AG04449 (cell line): Measurements from ENCODE around the gene DHX58.
A peak's percentile ranks its signal among the peaks of the same experiment; 100 is the strongest.

Source experiments
- CTCF ChIA-PET: fragments of 350-600 bp; formaldehyde crosslinking; extraction: SDS; loops from one replicate; lab custom pipeline; 2021; ENCODE audit warnings: antibody characterized with exemption; lab: Yijun Ruan, JAX
- POLR2A ChIA-PET: fragments of 400-600, 350-600 bp; formaldehyde crosslinking; extraction: SDS; loops from one replicate; lab custom pipeline; 2020; ENCODE audit warnings: antibody characterized with exemption, inconsistent platforms; lab: Yijun Ruan, JAX
- DNase-seq: peaks from one replicate; pipeline ENCODE4 v3.0.0-alpha.2; 2010; ENCODE audit warnings: low read depth, low spot score
- H3K4me3 ChIP-seq: 2 replicates; pipeline ENCODE4 v1.5.1; 2011; ENCODE audit warnings: low read depth, mild to moderate bottlenecking, control low read depth, low read length
- CTCF ChIP-seq: IDR thresholded peaks from one replicate; pipeline ENCODE4 v1.5.1; 2011; ENCODE audit warnings: mild to moderate bottlenecking, moderate library complexity, low read length, control low read depth, inconsistent platforms; ENCODE audit not compliant: insufficient read depth; ENCODE audit errors: missing control alignments

DHX58 gene

GRCh38 chr17:42075789-42076188, 36.7 kb downstream of the DHX58 start:
- TF ChIP-seq CTCF, result no peak
- CTCF ChIA-PET, result interaction anchor here (4.4 kb wide), 1 partner anchor 9 kb away, joined by 35 read pairs; no protein-coding TSS in a partner anchor
- DNase-seq, result no peak
- no peak overlapping the region for H3K4me3 ChIP-seq
- POLR2A ChIA-PET, result no interaction called here

- POLR2A ChIA-PET, result no interaction called here
- no peak for DNase-seq
- no peak overlapping the region for H3K4me3 ChIP-seq
- CTCF ChIA-PET, result interaction anchor here (0.8 to 1.7 kb wide), 5 partner anchors 15 to 47 kb away, joined by 3 to 6 read pairs (median 3); no protein-coding TSS in a partner anchor
- TF ChIP-seq CTCF, result no peak
These were observed 40.0 kb downstream of the DHX58 start for GRCh38 chr17:42072323-42073187.

GRCh38 chr17:42071810-42072209, 40.7 kb downstream of the DHX58 start:
- POLR2A ChIA-PET, result no interaction called here
- H3K4me3 ChIP-seq, result no peak overlapping the region
- no peak for DNase-seq
- TF ChIP-seq CTCF, result no peak
- CTCF ChIA-PET, result interaction anchor here (1.0 to 1.7 kb wide), 4 partner anchors 17 to 47 kb away, joined by 3 to 6 read pairs (median 4); no protein-coding TSS in a partner anchor

GRCh38 chr17:42068979-42069378, 43.5 kb downstream of the DHX58 start:
- no peak overlapping the region for H3K4me3 ChIP-seq
- ChIA-PET CTCF (interaction anchor here (0.9 to 4.8 kb wide), 10 partner anchors 7 to 106 kb away, joined by 3 to 43 read pairs (median 12); partner anchors contain the start of genes KAT2A and ZNF385C), POLR2A (no interaction called here)
- DNase-seq, result no peak
- no peak for TF ChIP-seq CTCF

GRCh38 chr17:42067371-42068091, 45.0 kb downstream of the DHX58 start:
- CTCF ChIA-PET, result interaction anchor here (0.6 to 4.8 kb wide), 37 partner anchors 8 to 450 kb away, joined by 3 to 43 read pairs (median 7); partner anchors contain the start of genes DHX58, GHDC, KAT2A and ZNF385C
- peak; percentile 89 for TF ChIP-seq CTCF
- no peak for DNase-seq
- no peak overlapping the region for H3K4me3 ChIP-seq
- POLR2A ChIA-PET, result no interaction called here
